ENCODE results near the gene RABGAP1. TPM values are rescaled to one million over a fixed set of nuclear protein-coding genes. Genes with fewer than 3 reads are reported as not detected.

RABGAP1 gene
- total and polyA plus RNA-seq, 10 of the 15 experiments (the other 5 are each of a cell fraction or from before 2014, with no cell fraction given) = 2.6 to 31.6 (median 12.5) TPM

GRCh38 chr9:123129423-123129822 is 188.6 kb downstream of the RABGAP1 start:
- in situ Hi-C loops (cut with MboI) = no loop called here
- ChIA-PET CTCF (interaction anchor here (0.8 to 1.3 kb wide), 5 partner anchors 10 to 256 kb away, joined by 3 to 4 read pairs (median 3); no protein-coding TSS in a partner anchor), POLR2A (no interaction called here), SMC1A (ENCODE audit: uncharacterized antibody, unreplicated experiment) (interaction anchor here (0.8 to 1.1 kb wide), 2 partner anchors 28 to 96 kb away, joined by 3 read pairs; no protein-coding TSS in a partner anchor), RAD21 (ENCODE audit: unreplicated experiment) (interaction anchor here (1.1 kb wide), 1 partner anchor 96 kb away, joined by 3 read pairs; no protein-coding TSS in a partner anchor)
- Histone ChIP-seq H2AFZ (ENCODE audit: control insufficient read depth, low read depth, low read length) (no peak overlapping the region), H3K9me3 (replicated peaks; ENCODE audit: control insufficient read depth, insufficient read depth, low read length) (no peaks in the 10 kb centered on the region), H4K20me1 (ENCODE audit: control insufficient read depth, insufficient read depth) (no peaks in the 10 kb centered on the region), H3K4me3 (no peak overlapping the region), H3K36me3 (ENCODE audit: control insufficient read depth in 2 of 2, insufficient read depth in 2 of 2, low read length in 1 of 2) (peaks cover 9 to 34% of the 10 kb centered on the region in 2 experiments), H3K4me1 (ENCODE audit: control insufficient read depth, insufficient read depth, low read length) (no peaks in the 10 kb centered on the region), H3K27me3 (replicated peaks in 1 of 2; ENCODE audit: control insufficient read depth in 2 of 2, insufficient read depth in 2 of 2, low read length in 1 of 2) (no peaks in the 10 kb centered on the region), H3K4me2 (ENCODE audit: control insufficient read depth, insufficient read depth) (no peak overlapping the region), H3K27ac (ENCODE audit: control insufficient read depth, insufficient read depth) (no peak overlapping the region), H3K79me2 (ENCODE audit: control insufficient read depth, insufficient read depth, low read length) (no peaks in the 10 kb centered on the region), H3K9ac (ENCODE audit: control insufficient read depth, insufficient read depth, low read length) (no peak overlapping the region)
- DNase-seq (ENCODE audit: low read depth, low spot score) = no peak
- TF ChIP-seq PAX8 (IDR thresholded peaks at IDR 0.05) (no peak), CHD2 (IDR thresholded peaks at IDR 0.05; ENCODE audit: borderline replicate concordance, low read depth, low read length) (no peak), CHD4 (IDR thresholded peaks at IDR 0.05) (no peak), POLR2AphosphoS5 (IDR thresholded peaks at IDR 0.05; ENCODE audit: low read length) (no peak), NFYB (IDR thresholded peaks at IDR 0.05; ENCODE audit: insufficient read depth, low read depth, low read length) (no peak), SRF (IDR thresholded peaks at IDR 0.05; ENCODE audit: low read depth in 2 of 2, low read length in 2 of 2) (no peak), SPI1 (IDR thresholded peaks at IDR 0.05; ENCODE audit: borderline replicate concordance, insufficient read depth, low read depth, low read length) (no peak), BCL11A (IDR thresholded peaks at IDR 0.05; ENCODE audit: low read depth, low read length) (no peak), SREBF1 (IDR thresholded peaks at IDR 0.05; ENCODE audit: low read length) (no peak), ETV6 (conservative IDR thresholded peaks at IDR 0.05 in 1 of 2, IDR thresholded peaks at IDR 0.05 in 1 of 2; ENCODE audit: borderline replicate concordance in 1 of 2, low read depth in 1 of 2) (no peak), PRDM15 (CRISPR knock-in tag; IDR thresholded peaks at IDR 0.05) (no peak), BRCA1 (IDR thresholded peaks at IDR 0.05; ENCODE audit: low read depth, low read length) (no peak), FOXK2 (IDR thresholded peaks at IDR 0.05) (no peak), ZNF217 (IDR thresholded peaks at IDR 0.05) (no peak), RFX5 (IDR thresholded peaks at IDR 0.05; ENCODE audit: low read depth, low read length) (no peak)
- TF ChIP-seq, protein P1, sequence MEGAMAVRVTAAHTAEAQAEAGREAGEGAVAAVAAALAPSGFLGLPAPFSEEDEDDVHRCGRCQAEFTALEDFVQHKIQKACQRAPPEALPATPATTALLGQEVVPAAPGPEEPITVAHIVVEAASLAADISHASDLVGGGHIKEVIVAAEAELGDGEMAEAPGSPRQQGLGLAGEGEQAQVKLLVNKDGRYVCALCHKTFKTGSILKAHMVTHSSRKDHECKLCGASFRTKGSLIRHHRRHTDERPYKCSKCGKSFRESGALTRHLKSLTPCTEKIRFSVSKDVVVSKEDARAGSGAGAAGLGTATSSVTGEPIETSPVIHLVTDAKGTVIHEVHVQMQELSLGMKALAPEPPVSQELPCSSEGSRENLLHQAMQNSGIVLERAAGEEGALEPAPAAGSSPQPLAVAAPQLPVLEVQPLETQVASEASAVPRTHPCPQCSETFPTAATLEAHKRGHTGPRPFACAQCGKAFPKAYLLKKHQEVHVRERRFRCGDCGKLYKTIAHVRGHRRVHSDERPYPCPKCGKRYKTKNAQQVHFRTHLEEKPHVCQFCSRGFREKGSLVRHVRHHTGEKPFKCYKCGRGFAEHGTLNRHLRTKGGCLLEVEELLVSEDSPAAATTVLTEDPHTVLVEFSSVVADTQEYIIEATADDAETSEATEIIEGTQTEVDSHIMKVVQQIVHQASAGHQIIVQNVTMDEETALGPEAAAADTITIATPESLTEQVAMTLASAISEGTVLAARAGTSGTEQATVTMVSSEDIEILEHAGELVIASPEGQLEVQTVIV (IDR thresholded peaks at IDR 0.05; ENCODE audit: borderline replicate concordance, partially characterized antibody) = no peak
- TF ChIP-seq, protein P2, sequence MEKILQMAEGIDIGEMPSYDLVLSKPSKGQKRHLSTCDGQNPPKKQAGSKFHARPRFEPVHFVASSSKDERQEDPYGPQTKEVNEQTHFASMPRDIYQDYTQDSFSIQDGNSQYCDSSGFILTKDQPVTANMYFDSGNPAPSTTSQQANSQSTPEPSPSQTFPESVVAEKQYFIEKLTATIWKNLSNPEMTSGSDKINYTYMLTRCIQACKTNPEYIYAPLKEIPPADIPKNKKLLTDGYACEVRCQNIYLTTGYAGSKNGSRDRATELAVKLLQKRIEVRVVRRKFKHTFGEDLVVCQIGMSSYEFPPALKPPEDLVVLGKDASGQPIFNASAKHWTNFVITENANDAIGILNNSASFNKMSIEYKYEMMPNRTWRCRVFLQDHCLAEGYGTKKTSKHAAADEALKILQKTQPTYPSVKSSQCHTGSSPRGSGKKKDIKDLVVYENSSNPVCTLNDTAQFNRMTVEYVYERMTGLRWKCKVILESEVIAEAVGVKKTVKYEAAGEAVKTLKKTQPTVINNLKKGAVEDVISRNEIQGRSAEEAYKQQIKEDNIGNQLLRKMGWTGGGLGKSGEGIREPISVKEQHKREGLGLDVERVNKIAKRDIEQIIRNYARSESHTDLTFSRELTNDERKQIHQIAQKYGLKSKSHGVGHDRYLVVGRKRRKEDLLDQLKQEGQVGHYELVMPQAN (conservative IDR thresholded peaks at IDR 0.05) = no peak
- BruUV-seq (replicated peaks) = no TSS peak
- WGBS (ENCODE audit: insufficient coverage, insufficient replicate concordance, low lambda C conversion rate, missing lambda C conversion rate) = 96% methylated on average over 1 of the region's 1 CpG
- intact Hi-C loops (cut with micrococcal nuclease; ENCODE audit: unreplicated experiment) = no loop called here
- FAIRE-seq = no peak
- no peak for ATAC-seq
